ENCODE data around the gene HOTAIR. TPM values are rescaled to one million over a fixed set of nuclear protein-coding genes. Genes with fewer than 3 reads are reported as not detected.

Gene HOTAIR
- 1.4 and 1.7 TPM in 2 replicates for total RNA-seq
- polyA plus RNA-seq (2012): 3.1 TPM

DNA sequence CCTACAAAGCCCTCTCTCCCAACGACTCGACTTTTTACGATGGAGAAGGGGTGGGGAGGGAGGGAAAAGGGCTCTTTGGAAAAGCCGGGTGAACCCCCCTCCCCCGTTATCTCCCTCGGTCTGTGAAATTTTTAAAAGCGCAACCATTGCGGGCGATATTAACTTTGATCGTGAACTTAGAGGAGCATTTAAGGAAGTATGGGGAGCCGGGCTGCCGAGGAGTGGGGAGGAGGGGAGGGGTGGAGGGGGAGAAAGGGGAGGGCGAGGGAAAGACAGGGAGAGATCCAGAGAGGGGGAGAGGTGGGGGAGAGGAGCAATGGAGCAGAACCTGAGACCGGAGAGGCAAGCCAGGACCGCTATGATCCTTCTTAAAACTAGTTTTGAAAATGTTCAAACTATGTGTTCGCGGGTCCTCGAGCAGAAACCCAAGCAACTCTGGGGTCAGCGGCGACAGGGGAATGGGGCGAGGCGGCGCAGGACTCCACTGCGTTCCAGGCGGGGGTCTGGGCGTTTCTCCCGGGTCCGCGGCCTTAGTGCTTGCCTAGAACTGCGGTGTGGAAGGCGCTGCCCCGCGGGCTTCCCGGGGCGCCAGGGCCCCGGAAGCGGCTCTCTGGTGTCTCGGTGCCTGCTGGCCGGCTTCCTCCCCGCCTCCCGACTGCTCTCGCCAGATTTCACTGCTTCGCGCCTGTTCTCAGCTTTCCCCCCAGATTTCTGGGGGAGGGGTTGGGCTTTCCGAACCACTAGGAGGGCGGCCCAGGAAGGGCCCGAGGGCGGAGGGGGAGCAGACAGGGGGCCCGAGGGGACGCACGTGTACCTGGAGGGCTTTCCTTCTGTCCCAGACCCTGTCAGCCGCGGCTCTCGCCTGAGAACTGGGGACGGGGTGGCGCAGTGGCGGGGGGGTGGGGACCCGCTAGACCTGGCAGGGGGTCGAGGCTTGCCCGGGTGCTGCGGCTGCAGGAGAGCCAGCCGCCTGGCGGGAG is at the start of gene HOTAIR:
TSS of gene HOTAIR (minus strand) at position 871 of the 980 bp plus-strand sequence.
- DNase-seq (ENCODE audit: low read depth): peak; percentile 74

DNA sequence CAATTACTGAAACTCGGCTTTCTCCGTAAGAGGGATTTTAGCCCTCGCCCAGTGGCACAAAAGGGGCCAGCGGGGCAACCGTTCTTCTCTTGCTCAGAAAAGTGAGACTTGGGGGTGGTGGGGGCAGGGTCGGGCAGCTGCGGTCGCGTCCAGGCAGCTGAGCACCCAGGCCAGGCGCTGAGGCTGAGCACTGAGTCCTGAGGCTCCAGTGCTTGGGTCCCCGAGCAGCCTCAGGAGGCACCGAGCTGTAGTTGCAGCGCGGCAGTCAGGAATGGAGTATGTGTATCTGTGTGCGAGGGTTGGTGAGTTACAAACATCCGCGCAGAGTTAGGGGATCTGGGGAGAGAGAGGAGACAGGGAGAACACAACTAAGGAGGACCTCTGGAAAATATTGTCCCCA is 49.4 kb upstream of the HOTAIR start:
- peak; percentile 70 for DNase-seq (ENCODE audit: low read depth)

- DNase-seq (ENCODE audit: low read depth): no peak
Measured at GRCh38 chr12:54022960-54023884, 48.5 kb upstream of the HOTAIR start.

- peak; percentile 83 for DNase-seq (ENCODE audit: low read depth)
Measured at GRCh38 chr12:54021432-54022013, 46.8 kb upstream of the HOTAIR start.

- DNase-seq (ENCODE audit: low read depth): peak; percentile 64
Measured at GRCh38 chr12:54020591-54021405, 46.0 kb upstream of the HOTAIR start.

DNA sequence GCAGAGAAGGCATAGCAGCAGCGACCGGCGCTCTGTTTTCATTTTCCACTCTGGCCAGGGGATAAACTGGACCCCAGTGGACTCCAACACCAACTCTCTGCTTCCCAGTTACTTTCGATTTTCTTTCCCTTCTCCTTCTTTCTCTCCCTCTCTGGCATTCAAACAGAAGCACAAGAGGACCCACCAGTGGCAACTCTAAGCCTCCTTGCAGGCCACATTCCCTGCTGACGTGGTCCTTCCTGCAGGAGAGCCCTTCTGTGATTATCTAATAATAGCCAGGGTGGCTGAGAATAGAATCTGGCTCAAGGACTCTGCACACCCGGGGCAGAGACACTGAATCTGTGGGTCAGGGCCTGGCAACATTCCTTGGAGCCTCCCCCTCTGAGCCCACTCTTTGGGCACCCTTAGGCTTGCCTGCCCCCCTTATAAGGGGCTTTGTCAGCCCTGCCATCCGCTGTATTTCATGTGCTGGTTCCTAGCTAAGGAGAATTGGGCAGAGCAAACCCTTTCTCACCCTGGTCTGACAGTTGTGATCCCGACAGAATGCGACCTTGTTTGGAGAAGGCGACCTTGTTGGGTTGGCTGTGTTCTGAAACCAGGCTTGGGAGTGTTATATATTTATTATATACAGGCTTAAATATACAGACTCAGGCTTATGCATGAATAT is 45.3 kb upstream of the HOTAIR start:
- DNase-seq (ENCODE audit: low read depth): peak; percentile 91

DNA sequence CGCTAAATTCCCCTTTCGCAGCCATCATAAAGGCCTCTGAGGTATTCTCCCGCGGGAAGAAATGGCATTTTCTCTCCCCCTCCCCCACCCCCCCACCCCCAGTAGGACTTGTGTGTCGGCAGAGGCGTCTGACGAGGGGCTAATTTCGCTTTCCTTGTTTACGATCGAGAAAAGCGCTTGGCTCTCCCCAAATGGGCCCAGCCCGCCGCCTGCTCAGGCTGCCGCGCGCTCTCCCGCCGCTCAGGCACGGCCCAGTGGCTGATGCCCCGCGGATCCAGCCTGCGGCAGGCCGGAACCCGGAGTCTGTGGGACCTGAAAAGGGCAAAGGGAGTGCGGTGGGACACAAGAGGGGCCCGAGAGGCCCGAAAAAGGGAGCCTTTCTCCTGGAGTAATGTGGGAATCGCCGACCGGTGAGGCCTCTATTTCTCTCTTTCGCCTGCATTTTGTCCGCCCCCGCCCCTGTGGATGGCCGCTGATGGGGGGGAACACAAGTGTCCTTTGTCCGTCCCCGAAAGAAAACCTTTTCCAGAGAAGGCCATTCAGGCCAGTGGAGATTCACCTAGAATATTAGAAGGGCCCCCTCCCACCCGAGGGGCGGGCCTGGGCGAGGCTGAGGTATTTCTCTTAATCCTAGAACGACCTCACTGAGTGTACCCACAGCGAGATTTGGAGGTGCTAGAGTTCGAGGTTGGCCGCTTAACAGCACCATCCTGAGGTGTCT is 44.5 kb upstream of the HOTAIR start:
- DNase-seq (ENCODE audit: low read depth): peak; percentile 59

GRCh38 chr12:54018468-54018984 is 43.8 kb upstream of the HOTAIR start:
- peak; percentile 75 for DNase-seq (ENCODE audit: low read depth)

- peak; percentile 95 for DNase-seq (ENCODE audit: low read depth)
Measured at GRCh38 chr12:54017878-54018467, 43.2 kb upstream of the HOTAIR start.

DNA sequence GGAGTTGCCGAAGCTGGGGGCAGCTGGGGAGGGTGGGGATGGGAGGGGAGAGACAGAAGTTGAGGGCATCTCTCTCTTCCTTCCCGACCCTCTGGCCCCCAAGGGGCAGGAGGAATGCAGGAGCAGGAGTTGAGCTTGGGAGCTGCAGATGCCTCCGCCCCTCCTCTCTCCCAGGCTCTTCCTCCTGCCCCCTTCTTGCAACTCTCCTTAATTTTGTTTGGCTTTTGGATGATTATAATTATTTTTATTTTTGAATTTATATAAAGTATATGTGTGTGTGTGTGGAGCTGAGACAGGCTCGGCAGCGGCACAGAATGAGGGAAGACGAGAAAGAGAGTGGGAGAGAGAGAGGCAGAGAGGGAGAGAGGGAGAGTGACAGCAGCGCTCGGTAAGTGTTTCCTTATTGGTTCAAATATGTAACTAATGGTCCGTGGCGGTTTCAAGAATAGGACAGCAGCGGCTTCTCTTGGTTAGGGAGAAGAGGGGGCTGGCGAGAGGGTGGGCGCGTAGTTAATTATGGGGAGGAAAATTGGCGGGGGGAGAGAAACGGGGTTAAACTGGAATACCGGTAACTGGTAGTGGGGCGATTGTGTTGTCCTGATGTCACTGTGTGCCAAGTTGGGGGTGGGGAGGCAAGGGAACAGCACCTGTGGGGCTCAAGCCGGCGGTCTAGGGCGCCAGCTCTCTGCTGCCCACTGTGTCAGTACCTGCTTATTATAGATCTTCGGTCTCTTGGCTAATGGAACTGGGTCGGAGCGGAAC is 42.5 kb upstream of the HOTAIR start:
- peak; percentile 88 for DNase-seq (ENCODE audit: low read depth)

DNA sequence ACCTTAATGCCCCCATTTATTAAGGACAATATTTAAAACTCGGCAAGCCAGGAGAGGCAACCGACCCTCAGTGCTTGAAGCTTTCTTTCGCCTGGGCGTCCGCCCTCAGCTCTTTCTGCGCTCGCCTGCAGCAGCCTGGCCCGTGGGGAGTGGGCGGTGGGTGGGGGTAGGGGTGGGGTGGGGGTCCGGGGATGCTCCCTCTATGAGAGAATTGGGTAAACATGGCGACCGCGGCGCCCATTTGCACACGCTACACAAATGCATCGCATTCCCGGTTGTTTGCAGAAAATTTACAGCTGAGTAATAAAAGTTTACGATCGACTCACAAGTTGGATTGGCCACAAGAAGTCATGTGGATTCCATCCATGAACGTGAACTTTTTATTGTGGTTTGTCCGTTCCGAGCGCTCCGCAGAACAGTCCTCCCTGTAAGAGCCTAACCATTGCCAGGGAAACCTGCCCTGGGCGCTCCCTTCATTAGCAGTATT is 41.8 kb upstream of the HOTAIR start:
- DNase-seq (ENCODE audit: low read depth): peak; percentile 80

DNA sequence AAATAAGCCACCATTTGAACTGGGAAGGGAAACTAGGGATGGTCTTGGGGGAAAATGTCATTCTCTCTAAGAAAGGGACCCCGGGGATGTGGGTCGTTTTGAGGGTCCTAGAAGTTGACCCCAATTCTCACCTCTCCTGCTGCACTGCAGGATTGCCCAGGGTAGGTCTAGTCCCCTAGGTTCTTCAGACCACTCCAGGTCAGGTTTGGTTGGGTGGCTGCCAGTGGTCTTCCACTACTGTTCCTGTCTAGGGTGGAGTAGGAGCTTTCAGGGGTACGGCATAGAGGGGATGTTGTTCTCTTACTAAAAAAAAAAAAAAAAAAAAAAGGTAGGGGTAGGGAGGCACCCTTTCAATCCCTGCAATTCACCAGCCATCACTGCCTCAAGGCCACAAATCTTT is 41.3 kb upstream of the HOTAIR start:
- DNase-seq (ENCODE audit: low read depth): no peak

DNA sequence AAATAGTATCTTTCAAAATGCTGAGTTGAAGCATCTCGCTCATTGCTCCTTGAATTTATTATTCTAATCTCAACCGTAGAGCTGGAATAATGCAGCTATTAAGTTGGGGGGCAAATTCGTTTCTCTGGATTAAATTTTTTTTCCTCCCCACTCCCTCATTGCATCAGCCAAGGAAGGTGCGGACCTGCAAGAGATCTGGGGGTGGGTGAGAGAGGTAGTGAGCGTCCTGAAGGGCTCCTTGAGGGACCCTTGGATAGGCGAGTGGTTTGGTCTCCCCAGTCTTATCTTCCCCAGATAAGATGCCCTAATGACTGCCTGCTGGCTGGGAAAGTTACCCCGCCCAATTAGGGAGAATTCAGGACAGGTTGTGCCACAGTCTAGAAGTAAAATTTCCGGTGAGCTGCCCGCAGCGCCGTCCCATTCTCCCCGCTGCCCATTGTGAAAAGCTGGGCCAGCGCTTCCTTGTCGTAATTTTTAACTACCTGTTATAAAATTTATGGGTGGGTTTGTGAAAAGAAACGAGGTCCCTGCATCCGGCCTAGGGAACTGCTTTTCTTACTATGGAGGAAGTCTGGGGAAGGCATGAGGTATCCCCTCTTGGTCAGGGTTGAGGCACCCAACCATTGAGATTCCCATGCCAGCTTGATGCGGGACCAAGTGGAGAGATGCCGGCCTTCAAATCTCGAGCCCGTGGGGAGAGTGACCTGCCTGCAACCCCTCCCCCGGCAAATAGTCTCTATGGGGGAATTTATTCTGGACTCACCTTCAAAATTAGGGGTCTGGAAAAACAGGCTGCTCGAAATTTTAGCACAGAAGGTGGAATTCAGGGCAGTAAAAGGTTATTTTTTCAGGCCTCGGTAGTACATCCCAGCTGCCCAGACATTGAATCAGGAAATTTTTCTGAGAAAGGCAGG is 40.5 kb upstream of the HOTAIR start:
- DNase-seq (ENCODE audit: low read depth): no peak

GRCh38 chr12:54014377-54015017 is 39.7 kb upstream of the HOTAIR start:
- peak; percentile 66 for DNase-seq (ENCODE audit: low read depth)

GRCh38 chr12:54012631-54013409 is 38.1 kb upstream of the HOTAIR start:
- DNase-seq (ENCODE audit: low read depth): peak; percentile 37

Measured in myocyte (in vitro differentiated cells).